Psoas muscle (tissue), 8 donors: ENCODE data around the gene ZNF500. TPM values are rescaled to one million over a fixed set of nuclear protein-coding genes. Genes with fewer than 3 reads are reported as not detected.

Source experiments
- ATAC-seq, 4 donors: fragments of 200-7000 bp; cut with Tn5 transposase; one replicate each; pipeline ENCODE4 v1.9.1; 2020; ENCODE audit warnings: moderate library complexity in 3 of 4, mild to moderate bottlenecking in 2 of 4
- DNase-seq, 2 donors: peaks; one replicate each; pipeline ENCODE4 v3.0.0-alpha.2; 2020
- H3K27ac ChIP-seq: fragments of 200-600 bp; one replicate; pipeline ENCODE4 v1.8.0; 2022
- H3K27me3 ChIP-seq, 3 donors: fragments of 200-600 bp in 1 of 3; one replicate each; pipeline versions ENCODE4 v1.6.1 to v1.8.0; 2013 to 2022; ENCODE audit warnings: low read length in 2 of 3, mild to moderate bottlenecking in 2 of 3, moderate library complexity in 1 of 3; ENCODE audit not compliant: insufficient read depth in 3 of 3
- H3K36me3 ChIP-seq, 2 donors: fragments of 200-600 bp in 1 of 2; one replicate each; pipeline versions ENCODE4 v1.6.1 to v1.8.0; 2013 to 2022; ENCODE audit warnings: low read depth in 1 of 2, mild to moderate bottlenecking in 1 of 2, moderate library complexity in 1 of 2; ENCODE audit not compliant: insufficient read depth in 1 of 2
- H3K4me1 ChIP-seq: fragments of 200-600 bp; one replicate; pipeline ENCODE4 v1.8.0; 2022
- H3K4me3 ChIP-seq: fragments of 200-600 bp; one replicate; pipeline ENCODE4 v1.8.0; 2022; ENCODE audit warnings: mild to moderate bottlenecking
- H3K9me3 ChIP-seq: fragments of 200-600 bp; one replicate; pipeline ENCODE4 v1.8.0; 2022
- CTCF ChIP-seq: fragments of 200-600 bp; IDR thresholded peaks from one replicate; pipeline ENCODE4 v1.8.0; 2022; ENCODE audit warnings: antibody characterized with exemption
- WGBS, 3 donors: extraction: QIAGEN DNeasy Blood & Tissue Kit; methylation state at CpG; one replicate each; pipeline versions ENCODE4 v1.1.6 to v1.1.7; 2013; 5-methylcytosine and 5-hydroxymethylcytosine counted together
- intact Hi-C, 2 donors: fragments of 100-400 bp; cut with DNase I; formaldehyde crosslinking; loops; one replicate each; pipeline versions ENCODE4 v1.11.0 to v1.14.2; 2022
- polyA plus RNA-seq, 3 donors: library from polyadenylated mRNA; stranded (reverse); fragments of 200-250 nt; gene quantifications; one replicate each; pipeline ENCODE4 v1.2.3, GENCODE V29; 2013
- total RNA-seq, 4 donors: library from RNA; stranded (reverse); fragmentation: NEBNext Ultra II Directional in 2 of 4; extraction: Animal tissue kit (Norgen Biotek cat#: 25700) in 2 of 4; gene quantifications; one replicate each; pipeline versions ENCODE4 v1.2.1 to v1.2.4, GENCODE V29; 2021 to 2023
- donor health status: healthy with polysubstance abuse.
- donor health status: DM: no; HTN: no; CAD: no; lungs with moderate emphysema.
- donor health status: Bipolar disorder and iron deficiency.
- donor health status: healthy.
- donor health status: DM: yes; HTN: yes; CAD: no.
- donor health status: DM: no; HTN: no; CAD: no.
- donor health status: DM: no; HTN: no; CAD: no.
- donor health status: DM: yes; HTN: yes; CAD: no.

ZNF500 gene
- total and polyA plus RNA-seq, 7 donors: 3.7 to 8.9 (median 7.0) TPM

GRCh38 chr16:4811773-4812172 lies 44.8 kb upstream of the ZNF500 start:
- intact Hi-C loops: no loop called here
- peaks cover 0 to 99% of the 10 kb centered on the region in 2 donors for H3K36me3 ChIP-seq
- no peak overlapping the region for H3K27ac ChIP-seq
- H3K4me1 ChIP-seq: peaks cover 21% of the 10 kb centered on the region
- H3K4me3 ChIP-seq: no peak overlapping the region
- no peaks in the 10 kb centered on the region for H3K9me3 ChIP-seq
- no peak for TF ChIP-seq CTCF
- no peaks in the 10 kb centered on the region for H3K27me3 ChIP-seq
- WGBS, 3 donors: 79 to 85% (median 81%) methylated on average over 9 of the region's 9 CpGs
- DNase-seq: no peak
- ATAC-seq: no peak

GRCh38 chr16:4811242-4811641 lies 44.3 kb upstream of the ZNF500 start:
- intact Hi-C loops: no loop called here
- Histone ChIP-seq H3K27ac (no peak overlapping the region), H3K36me3 (peaks cover 2 to 98% of the 10 kb centered on the region in 2 donors), H3K4me3 (no peak overlapping the region), H3K27me3 (no peaks in the 10 kb centered on the region), H3K9me3 (no peaks in the 10 kb centered on the region), H3K4me1 (peaks cover 21% of the 10 kb centered on the region)
- no peak for DNase-seq
- WGBS, 3 donors: 93 to 98% (median 97%) methylated on average over 3 of the region's 3 CpGs
- no peak for ATAC-seq
- TF ChIP-seq CTCF: no peak

GRCh38 chr16:4806280-4806679 lies 39.3 kb upstream of the ZNF500 start:
- 90 to 91% (median 90%) methylated on average over 6 of the region's 6 CpGs for WGBS, 3 donors
- intact Hi-C loops: no loop called here

GRCh38 chr16:4805231-4805630 lies 38.3 kb upstream of the ZNF500 start:
- Histone ChIP-seq H3K27me3 (no peaks in the 10 kb centered on the region), H3K27ac (no peak overlapping the region), H3K4me3 (no peak overlapping the region), H3K4me1 (peaks cover 12% of the 10 kb centered on the region), H3K9me3 (no peaks in the 10 kb centered on the region), H3K36me3 (peaks cover 2 to 62% of the 10 kb centered on the region in 2 donors)
- intact Hi-C loops: no loop called here
- TF ChIP-seq CTCF: no peak
- ATAC-seq: no peak
- no peak for DNase-seq
- 65 to 80% (median 76%) methylated on average over 11 of the region's 11 CpGs for WGBS, 3 donors

More at GRCh38 chr16:4806280-4806679, 39.3 kb upstream of the ZNF500 start:
- ATAC-seq (no peak), DNase-seq (no peak)
- Histone ChIP-seq H3K36me3 (peaks cover 2 to 72% of the 10 kb centered on the region in 2 donors), H3K9me3 (no peaks in the 10 kb centered on the region), H3K27me3 (no peaks in the 10 kb centered on the region), H3K4me1 (peaks cover 5% of the 10 kb centered on the region), H3K27ac (no peak overlapping the region), H3K4me3 (no peak overlapping the region)
- TF ChIP-seq CTCF: no peak
